ENCODE measurements around the gene TMED7.
"Not testable (repeated sequence)": the region's sequence is repeated elsewhere in the genome, so short reads cannot be mapped to it uniquely, and the experiment has no call there.

TMED7 gene

GRCh38 chr5:115625579-115626444 lies at the start of gene TMED7:
Gene TMED7 (minus strand): TSS chr5:115626036. CDS start chr5:115625792, 244 bp downstream.
- peak; percentile 100 for DNase-seq (ENCODE audit: low spot score)

GRCh38 chr5:115674782-115675181 lies 48.9 kb upstream of the TMED7 start:
- DNase-seq (ENCODE audit: low spot score): not testable (repeated sequence)

DNA sequence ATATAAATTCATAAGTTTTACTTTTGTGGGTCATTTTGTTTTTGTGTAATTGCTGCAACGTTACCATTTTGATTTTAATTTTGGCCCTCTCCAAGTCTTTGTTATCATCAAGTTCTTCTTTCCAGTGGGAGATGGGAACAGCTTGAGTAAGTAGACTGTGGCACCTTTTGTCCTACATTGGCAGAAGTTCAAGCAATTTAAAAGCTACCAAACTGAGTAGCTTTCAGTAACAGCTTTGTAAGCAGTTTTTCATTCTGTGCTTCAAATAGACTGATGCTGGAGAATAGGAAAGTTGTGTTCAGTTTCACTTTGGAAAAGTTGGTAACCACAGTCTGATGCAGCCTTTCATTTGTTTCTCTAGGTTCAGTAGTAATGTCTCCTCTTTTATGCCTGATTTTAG lies 47.8 kb upstream of the TMED7 start:
- no peak for DNase-seq (ENCODE audit: low spot score)

GRCh38 chr5:115671939-115672338 lies 46.1 kb upstream of the TMED7 start:
- DNase-seq (ENCODE audit: low spot score): no peak

GRCh38 chr5:115666023-115666422 lies 40.2 kb upstream of the TMED7 start:
- no peak for DNase-seq (ENCODE audit: low spot score)

DNA sequence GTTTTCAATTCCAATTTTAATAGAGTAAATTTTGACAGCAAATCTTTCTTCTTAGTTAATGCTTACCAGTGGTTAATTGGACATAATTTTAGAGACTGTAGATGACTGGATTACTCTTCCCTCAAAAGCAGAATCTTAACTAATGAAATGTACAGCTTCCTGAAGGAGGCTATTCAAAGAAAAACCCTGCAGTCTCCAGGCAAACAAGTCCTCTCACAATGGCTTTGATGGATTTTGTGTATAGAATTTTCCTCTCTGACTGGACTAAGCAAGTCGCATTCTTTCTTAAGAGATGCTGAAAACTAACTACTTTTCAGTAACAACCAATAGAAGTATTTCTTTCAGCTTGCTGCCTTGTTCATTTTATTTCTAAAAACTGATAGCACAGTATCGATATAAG lies 35.7 kb upstream of the TMED7 start:
- no peak for DNase-seq (ENCODE audit: low spot score)

DNA sequence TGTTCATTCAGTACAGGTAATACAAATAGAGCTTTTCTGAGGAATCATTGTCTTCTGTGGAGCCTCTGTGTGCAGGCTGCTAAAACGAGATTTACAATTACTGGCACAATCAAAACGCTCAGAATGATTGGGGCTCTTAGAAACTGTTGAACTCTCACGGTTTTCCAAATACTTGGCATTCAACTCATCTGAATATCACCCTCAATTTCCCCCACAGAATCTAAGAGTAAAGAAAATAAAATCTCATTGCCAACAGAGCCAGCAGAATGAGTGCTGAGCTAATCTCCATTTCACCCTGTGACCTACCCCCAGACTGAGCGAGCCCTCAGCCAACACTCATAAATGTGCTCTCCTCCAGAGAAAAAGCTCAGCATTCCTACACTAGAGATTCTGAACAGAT lies 35.3 kb upstream of the TMED7 start:
- DNase-seq (ENCODE audit: low spot score): no peak

- no peak for DNase-seq (ENCODE audit: low spot score)
These were observed 32.0 kb upstream of the TMED7 start for GRCh38 chr5:115657881-115658233.

DNA sequence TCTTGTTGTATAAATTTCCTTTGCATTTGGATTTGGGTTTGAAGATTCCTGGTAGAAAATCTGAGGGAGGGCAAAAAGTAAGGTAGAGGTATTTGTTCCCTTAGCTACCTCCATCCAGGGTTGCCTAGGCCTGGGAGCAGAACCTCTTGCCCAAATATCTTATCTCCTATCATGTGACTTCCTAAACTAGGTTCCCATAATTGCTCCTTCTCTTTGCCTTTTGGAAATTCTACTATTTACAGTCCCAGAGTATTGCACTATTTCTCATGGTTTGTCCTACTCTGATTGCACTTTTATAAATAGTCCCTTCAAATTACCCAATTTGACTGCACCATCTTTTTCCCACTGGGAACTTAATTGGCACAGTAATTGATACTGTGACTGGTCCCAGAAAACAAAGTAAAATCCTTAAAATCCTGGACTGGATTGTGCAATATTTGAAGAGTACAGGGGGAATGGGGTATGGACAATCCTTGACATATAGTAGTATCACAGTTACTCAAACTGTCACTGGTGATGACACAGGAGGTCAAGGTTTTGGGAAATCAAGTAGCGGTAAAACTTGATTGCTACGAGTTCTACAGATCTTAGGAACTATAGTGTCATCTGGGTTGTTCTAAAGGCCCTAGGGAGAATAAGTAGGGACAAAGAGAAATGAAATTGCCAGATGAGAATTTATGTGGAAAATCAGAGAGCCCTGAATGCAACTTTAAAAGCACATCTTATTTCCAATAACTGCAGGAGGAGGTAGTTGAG lies 31.5 kb upstream of the TMED7 start:
- no peak for DNase-seq (ENCODE audit: low spot score)

DNA sequence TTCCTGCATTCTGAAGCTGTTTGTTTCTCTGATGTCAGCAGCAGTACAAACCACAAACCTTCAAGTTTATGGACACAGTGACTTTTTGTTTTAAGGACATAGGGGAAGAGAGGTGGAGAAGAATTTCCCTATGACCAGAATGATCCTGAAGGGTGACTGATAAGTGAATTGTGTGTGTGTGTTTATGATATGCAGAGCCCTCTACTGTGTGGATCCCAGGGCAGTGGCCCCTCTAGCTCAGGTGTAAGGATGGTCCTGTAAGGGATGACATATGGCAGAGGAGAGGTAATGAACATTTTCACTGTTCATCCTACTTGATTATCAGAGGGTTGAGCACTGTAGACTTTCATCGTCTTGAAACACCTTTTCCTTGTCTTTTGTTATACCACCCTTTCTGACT lies 30.6 kb upstream of the TMED7 start:
- no peak for DNase-seq (ENCODE audit: low spot score)

GRCh38 chr5:115655994-115656393 lies 30.2 kb upstream of the TMED7 start:
- DNase-seq (ENCODE audit: low spot score): no peak

GRCh38 chr5:115649541-115649940 lies 23.7 kb upstream of the TMED7 start:
- DNase-seq (ENCODE audit: low spot score): no peak

GRCh38 chr5:115648056-115648455 lies 22.2 kb upstream of the TMED7 start:
- DNase-seq (ENCODE audit: low spot score): no peak

- not testable (repeated sequence) for DNase-seq (ENCODE audit: low spot score)
These were observed 19.6 kb upstream of the TMED7 start for GRCh38 chr5:115645386-115645785.

GRCh38 chr5:115644046-115644445 lies 18.2 kb upstream of the TMED7 start:
- no peak for DNase-seq (ENCODE audit: low spot score)

- DNase-seq (ENCODE audit: low spot score): no peak
These were observed 16.1 kb upstream of the TMED7 start for GRCh38 chr5:115641948-115642347.

GRCh38 chr5:115640274-115640673 lies 14.4 kb upstream of the TMED7 start:
- no peak for DNase-seq (ENCODE audit: low spot score)

DNA sequence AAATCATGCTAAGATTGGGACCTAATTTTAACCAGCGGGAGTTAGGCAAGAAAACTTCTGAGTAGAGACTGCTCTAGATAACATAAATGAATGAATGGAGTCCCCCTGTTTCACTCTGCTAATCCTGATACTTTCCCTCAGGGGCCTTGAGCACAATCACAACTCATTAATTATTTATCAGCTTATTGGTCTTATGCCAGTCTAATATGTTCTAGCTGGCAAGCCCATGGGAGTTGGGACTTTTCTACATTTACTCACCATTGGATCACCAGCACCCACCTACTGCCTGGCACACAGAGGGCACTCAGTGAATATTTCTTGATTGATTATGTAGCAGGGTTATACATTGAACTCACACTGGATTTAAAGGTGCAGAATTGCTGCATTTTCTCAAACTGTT lies 13.5 kb upstream of the TMED7 start:
- DNase-seq (ENCODE audit: low spot score): no peak

- DNase-seq (ENCODE audit: low spot score): no peak
These were observed 11.7 kb upstream of the TMED7 start for GRCh38 chr5:115637507-115637906.

GRCh38 chr5:115636008-115636407 lies 10.2 kb upstream of the TMED7 start:
- no peak for DNase-seq (ENCODE audit: low spot score)

DNA sequence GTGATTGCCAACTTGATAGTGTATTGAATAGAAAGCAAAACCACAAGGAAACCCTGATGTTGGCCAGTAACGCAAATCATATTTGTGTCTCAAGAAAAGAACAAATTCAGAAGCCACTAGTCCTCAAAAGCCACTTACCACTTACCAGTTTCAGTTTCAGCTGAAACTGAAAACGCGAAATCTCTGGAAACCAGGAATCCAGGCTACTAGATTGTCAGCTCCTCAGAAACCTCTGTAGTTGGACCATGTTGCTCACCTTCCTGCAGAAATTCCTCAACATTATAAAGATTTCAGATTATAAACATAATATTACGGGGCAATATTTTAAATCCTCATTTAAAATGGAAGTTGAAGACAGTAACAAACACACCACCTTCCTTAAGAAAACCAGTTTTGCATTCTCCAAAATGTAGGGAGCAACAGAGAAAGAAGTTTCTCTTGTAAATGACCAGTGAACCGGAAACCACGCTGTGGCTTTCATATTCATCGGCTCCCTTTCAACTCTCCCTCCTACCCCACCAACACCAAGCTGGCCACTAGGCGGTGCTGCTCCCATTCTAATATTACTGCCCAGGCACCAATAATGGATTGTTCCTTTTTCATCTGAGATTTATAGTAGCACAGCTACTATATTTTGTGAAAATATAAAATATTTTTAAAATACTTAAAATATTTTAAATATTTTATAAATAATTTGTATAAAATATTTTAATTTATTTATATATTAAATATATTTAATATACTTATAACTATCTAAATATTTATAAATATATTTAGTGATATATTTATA lies 8.7 kb upstream of the TMED7 start:
- peak; percentile 91 for DNase-seq (ENCODE audit: low spot score)

DNA sequence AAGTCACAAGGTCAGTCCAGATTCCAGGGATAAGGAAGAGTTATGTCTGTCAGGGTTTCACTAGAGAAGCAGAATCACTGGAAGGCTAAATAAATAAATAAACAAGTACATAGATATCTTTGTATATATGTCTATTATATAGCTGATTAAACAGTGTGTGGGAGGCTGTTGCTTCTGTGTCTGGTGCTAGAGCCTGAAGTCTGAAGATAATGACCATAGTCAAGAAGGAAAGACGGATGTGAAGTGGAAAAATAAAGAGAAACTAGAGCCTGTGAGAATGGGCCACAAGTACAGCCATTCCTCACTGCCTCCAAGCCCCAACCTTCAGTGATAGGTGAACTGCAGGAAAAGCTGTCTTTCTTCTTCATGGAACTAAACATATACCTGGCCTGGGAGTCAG lies 4.1 kb upstream of the TMED7 start:
- DNase-seq (ENCODE audit: low spot score): no peak
